ENCODE measurements around the gene KLF17.

Gene KLF17

DNA sequence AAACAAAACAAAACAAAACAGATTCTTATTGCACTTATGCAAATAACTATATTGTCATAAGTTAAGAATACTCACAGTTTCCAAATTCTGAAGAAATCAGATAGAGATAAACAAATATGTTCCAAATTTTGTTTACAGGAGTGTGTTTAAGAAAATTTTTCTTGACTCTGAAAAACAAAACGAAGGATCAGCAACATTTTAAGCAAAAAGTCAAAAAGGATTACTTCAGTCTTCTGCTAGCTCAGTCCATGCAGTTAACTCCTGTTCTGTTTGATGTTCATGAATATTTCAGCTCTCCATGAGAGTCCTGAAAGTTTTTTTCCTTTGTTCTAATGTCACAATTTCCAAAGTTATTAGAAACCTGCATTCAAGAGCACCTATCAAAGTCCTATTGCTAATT lies 56.0 kb downstream of the KLF17 start:
- Histone ChIP-seq H3K36me3 (ENCODE audit: control insufficient read depth in 2 of 2, insufficient read depth in 2 of 2, low read length in 2 of 2) (no peaks in the 10 kb centered on the region), H3K4me3 (ENCODE audit: low read length in 2 of 2) (no peak overlapping the region), H3K4me1 (ENCODE audit: control insufficient read depth in 2 of 2, insufficient read depth in 2 of 2, low read length in 2 of 2) (no peaks in the 10 kb centered on the region), H3K9ac (ENCODE audit: low read depth in 1 of 2, low read length in 2 of 2) (no peak overlapping the region), H3K27me3 (ENCODE audit: control insufficient read depth in 2 of 2, insufficient read depth in 2 of 2, low read length in 2 of 2) (no peaks in the 10 kb centered on the region), H3K27ac (ENCODE audit: low read depth in 2 of 2, low read length in 2 of 2) (no peak overlapping the region), H3K9me3 (ENCODE audit: control insufficient read depth in 2 of 2, low read length in 2 of 2) (no peaks in the 10 kb centered on the region)
